IMR-90 (cell line): Measurements from ENCODE around the gene HOXD8. TPM values are rescaled to one million over a fixed set of nuclear protein-coding genes. Genes with fewer than 3 reads are reported as not detected.
A peak's percentile ranks its signal among the peaks of the same experiment; 100 is the strongest.

ENCODE experiments used
- ATAC-seq: fragments of 200-7000 bp; cut with Tn5 transposase; 2 replicates; pipeline ENCODE4 v1.9.1; 2020; ENCODE audit warnings: low read depth, mild to moderate bottlenecking, moderate library complexity
- BruUV-seq: library from RNA; stranded (reverse); fragments of 400-500 nt; replicated peaks from 2 replicates; lab custom pipeline; 2021; lab: Mats Ljungman, UMichigan
- CTCF ChIA-PET: fragments of 300-600 bp; formaldehyde crosslinking; extraction: SDS; loops from one replicate; lab custom pipeline; 2021; ENCODE audit warnings: antibody characterized with exemption; lab: Yijun Ruan, JAX
- POLR2A ChIA-PET: fragments of 300-600 bp; sonication (Branson Sonifier 250); formaldehyde crosslinking; loops from one replicate; lab custom pipeline; 2022; ENCODE audit warnings: antibody characterized with exemption; ENCODE audit not compliant: unreplicated experiment; lab: Charles Lee
- DNase-seq: peaks from one replicate; pipeline ENCODE4 v3.0.0; 2013
- H2AFZ ChIP-seq: replicated peaks from 2 replicates; pipeline ENCODE3; 2013; ENCODE audit warnings: low read length, mild to moderate bottlenecking; ENCODE audit not compliant: poor library complexity
- H2AK5ac ChIP-seq: 2 replicates; pipeline ENCODE4 v1.6.1; 2013; ENCODE audit warnings: low read depth, low read length, inconsistent platforms
- H2AK9ac ChIP-seq: replicated peaks from 2 replicates; pipeline ENCODE3; 2013; ENCODE audit warnings: mild to moderate bottlenecking, low read depth, low read length, moderate library complexity; ENCODE audit not compliant: poor library complexity
- H2BK120ac ChIP-seq: 2 replicates; pipeline ENCODE4 v1.6.1; 2013; ENCODE audit warnings: low read depth, low read length, inconsistent platforms
- H2BK15ac ChIP-seq: 3 replicates; pipeline ENCODE4 v1.6.1; 2013; ENCODE audit warnings: low read depth, low read length, inconsistent platforms
- H2BK20ac ChIP-seq: 2 replicates; pipeline ENCODE4 v1.6.1; 2013; ENCODE audit warnings: low read depth, mild to moderate bottlenecking, inconsistent platforms, low read length, moderate library complexity
- H2BK5ac ChIP-seq: 2 replicates; pipeline ENCODE4 v1.6.1; 2013; ENCODE audit warnings: mild to moderate bottlenecking, low read depth, low read length, inconsistent platforms; ENCODE audit not compliant: poor library complexity, severe bottlenecking
- H3K14ac ChIP-seq: replicated peaks from 2 replicates; pipeline ENCODE4 v1.6.1; 2013; ENCODE audit warnings: low read depth, low read length, inconsistent platforms
- H3K18ac ChIP-seq: 2 replicates; pipeline ENCODE4 v1.6.1; 2013; ENCODE audit warnings: low read depth, low read length, control low read depth
- H3K23ac ChIP-seq: 2 replicates; pipeline ENCODE4 v1.6.1; 2013; ENCODE audit warnings: low read depth, low read length, inconsistent platforms
- H3K27ac ChIP-seq: 2 replicates; pipeline ENCODE4 v1.5.1; 2013; ENCODE audit warnings: mild to moderate bottlenecking, control low read depth, low read length; ENCODE audit not compliant: insufficient read depth
- H3K27me3 ChIP-seq: 2 replicates; pipeline ENCODE4 v1.6.1; 2013; ENCODE audit warnings: low read length; ENCODE audit not compliant: control insufficient read depth, insufficient read depth
- H3K36me3 ChIP-seq: 2 replicates; pipeline ENCODE4 v1.6.1; 2013; ENCODE audit warnings: low read length, mixed read lengths; ENCODE audit not compliant: control insufficient read depth, insufficient read depth
- H3K4ac ChIP-seq: 2 replicates; pipeline ENCODE4 v1.6.1; 2013; ENCODE audit warnings: low read depth, low read length, inconsistent platforms
- H3K4me1 ChIP-seq: 2 replicates; pipeline ENCODE4 v1.6.1; 2013; ENCODE audit warnings: low read length, mixed read lengths; ENCODE audit not compliant: control insufficient read depth, insufficient read depth
- H3K4me2 ChIP-seq: 2 replicates; pipeline ENCODE4 v1.6.1; 2013; ENCODE audit warnings: low read depth, mild to moderate bottlenecking, control low read depth, low read length, moderate library complexity
- H3K4me3 ChIP-seq: 2 replicates; pipeline ENCODE4 v1.5.1; 2013; ENCODE audit warnings: low read depth, mild to moderate bottlenecking, control low read depth, low read length, moderate library complexity; ENCODE audit not compliant: insufficient read depth
- H3K56ac ChIP-seq: 2 replicates; pipeline ENCODE4 v1.6.1; 2013; ENCODE audit warnings: low read length, inconsistent platforms; ENCODE audit not compliant: insufficient read depth; ENCODE audit errors: extremely low read depth
- H3K79me1 ChIP-seq, 2 experiments: 2 replicates each; pipeline ENCODE4 v1.6.1; 2013; ENCODE audit warnings: low read length in 2 of 2, inconsistent platforms in 1 of 2, low read depth in 1 of 2
- H3K9ac ChIP-seq: 2 replicates; pipeline ENCODE4 v1.6.1; 2013; ENCODE audit warnings: low read depth, low read length, control low read depth
- H3K9me1 ChIP-seq: 2 replicates; pipeline ENCODE4 v1.6.1; 2013; ENCODE audit warnings: low read length, inconsistent platforms; ENCODE audit not compliant: insufficient read depth
- H3K9me3 ChIP-seq: 2 replicates; pipeline ENCODE4 v1.6.1; 2013; ENCODE audit warnings: low read length; ENCODE audit not compliant: control insufficient read depth, insufficient read depth
- H4K20me1 ChIP-seq: 2 replicates; pipeline ENCODE4 v1.6.1; 2013; ENCODE audit warnings: low read length, inconsistent platforms; ENCODE audit not compliant: insufficient read depth
- H4K5ac ChIP-seq: 2 replicates; pipeline ENCODE4 v1.6.1; 2013; ENCODE audit warnings: mild to moderate bottlenecking, low read depth, low read length, control low read depth
- H4K8ac ChIP-seq, 2 experiments: 2 replicates each; pipeline ENCODE4 v1.6.1; 2013; ENCODE audit warnings: low read depth in 2 of 2, low read length in 2 of 2, control low read depth in 1 of 2, inconsistent platforms in 1 of 2
- H4K91ac ChIP-seq: 2 replicates; pipeline ENCODE4 v1.6.1; 2013; ENCODE audit warnings: low read depth, low read length, inconsistent platforms; ENCODE audit not compliant: insufficient read depth
- BHLHE40 ChIP-seq: fragments of 150-350 bp; IDR thresholded peaks from 2 replicates; pipeline ENCODE4 v1.6.1; 2016; ENCODE audit warnings: mild to moderate bottlenecking, low read depth, low read length
- CEBPB ChIP-seq: IDR thresholded peaks from 2 replicates; pipeline ENCODE4 v1.6.1; 2012; ENCODE audit warnings: low read depth, low read length, improper control_type of control experiment
- FOS ChIP-seq: fragments of 150-350 bp; IDR thresholded peaks from 2 replicates; pipeline ENCODE4 v1.6.1; 2016; ENCODE audit warnings: low read depth, low read length
- MAFK ChIP-seq: IDR thresholded peaks from 2 replicates; pipeline ENCODE4 v1.6.1; 2012; ENCODE audit warnings: low read depth, low read length, improper control_type of control experiment
- MAZ ChIP-seq: IDR thresholded peaks from 2 replicates; pipeline ENCODE4 v1.6.1; 2012; ENCODE audit warnings: low read depth, mild to moderate bottlenecking, low read length, improper control_type of control experiment, moderate library complexity, borderline replicate concordance
- MXI1 ChIP-seq: IDR thresholded peaks from 2 replicates; pipeline ENCODE4 v1.6.1; 2012; ENCODE audit warnings: low read depth, mild to moderate bottlenecking, low read length, moderate library complexity, borderline replicate concordance
- POLR2A ChIP-seq: IDR thresholded peaks from 2 replicates; pipeline ENCODE4 v1.6.1; 2012; ENCODE audit warnings: mild to moderate bottlenecking, low read depth, low read length
- RAD21 ChIP-seq: IDR thresholded peaks from 2 replicates; pipeline ENCODE4 v1.6.1; 2012; ENCODE audit warnings: low read length, improper control_type of control experiment
- RCOR1 ChIP-seq: IDR thresholded peaks from 2 replicates; pipeline ENCODE4 v1.6.1; 2012; ENCODE audit warnings: mild to moderate bottlenecking, low read length, improper control_type of control experiment; ENCODE audit not compliant: insufficient replicate concordance
- RFX5 ChIP-seq: IDR thresholded peaks from 2 replicates; pipeline ENCODE4 v1.8.0; 2012; ENCODE audit warnings: low read depth, mild to moderate bottlenecking, low read length, moderate library complexity
- SMC3 ChIP-seq: fragments of 150-350 bp; IDR thresholded peaks from 2 replicates; pipeline ENCODE4 v1.6.1; 2016; ENCODE audit warnings: low read depth, mild to moderate bottlenecking, antibody characterized with exemption, low read length, moderate library complexity
- WGBS, 2 experiments: methylation state at CpG; one replicate each; pipeline versions ENCODE4 v1.1.5 to v1.1.7; 2013; ENCODE audit warnings: missing lambda C conversion rate in 2 of 2; ENCODE audit not compliant: insufficient read length in 1 of 2; ENCODE audit errors: extremely low coverage in 2 of 2; 5-methylcytosine and 5-hydroxymethylcytosine counted together
- dilution Hi-C: fragments of 300-500 bp; cut with HindIII; formaldehyde crosslinking; loops from one replicate; pipeline ENCODE4 v1.14.3; 2018; ENCODE audit warnings: low sequenced_read_pairs; ENCODE audit not compliant: unreplicated experiment
- in situ Hi-C: fragments of 300-500 bp; cut with MboI; formaldehyde crosslinking; loops from 3 replicates; pipeline ENCODE4 v1.14.3; 2019; ENCODE audit warnings: low sequenced_read_pairs, inconsistent platforms, mixed read lengths
- intact Hi-C: fragments of 100-400 bp; cut with micrococcal nuclease; formaldehyde crosslinking; loops from 2 replicates; pipeline ENCODE4 v1.10.0; 2022
- polyA plus RNA-seq, 3 experiments: library from polyadenylated mRNA; depleted of rRNA; stranded (reverse); fragments of >200 nt; gene quantifications; 2 replicates each; pipeline ENCODE4 v1.2.3, GENCODE V29; 2012; ENCODE audit warnings: low replicate concordance in 1 of 3
- total RNA-seq: library from RNA; depleted of rRNA; stranded (reverse); fragments of >200 nt; gene quantifications from 2 replicates; pipeline ENCODE4 v1.2.3, GENCODE V29; 2012
- TF ChIP-seq, protein P1 (sequence below): fragments of 150-350 bp; IDR thresholded peaks from 2 replicates; pipeline ENCODE4 v1.6.1; 2017; ENCODE audit warnings: mild to moderate bottlenecking, antibody characterized with exemption, low read length, low read depth
- TF ChIP-seq, protein P2 (sequence below): fragments of 150-350 bp; IDR thresholded peaks from 2 replicates; pipeline ENCODE4 v1.6.1; 2016; ENCODE audit warnings: low read depth, mild to moderate bottlenecking, low read length, moderate library complexity, borderline replicate concordance
- TF ChIP-seq, protein P3 (sequence below): conservative IDR thresholded peaks from 2 replicates; pipeline ENCODE4 v1.5.1; 2012; ENCODE audit warnings: mild to moderate bottlenecking, low read depth, low read length, improper control_type of control experiment

HOXD8 gene
- total and polyA plus RNA-seq, 2 of the 4 experiments (the other 2 are of a cell fraction): not detected

DNA sequence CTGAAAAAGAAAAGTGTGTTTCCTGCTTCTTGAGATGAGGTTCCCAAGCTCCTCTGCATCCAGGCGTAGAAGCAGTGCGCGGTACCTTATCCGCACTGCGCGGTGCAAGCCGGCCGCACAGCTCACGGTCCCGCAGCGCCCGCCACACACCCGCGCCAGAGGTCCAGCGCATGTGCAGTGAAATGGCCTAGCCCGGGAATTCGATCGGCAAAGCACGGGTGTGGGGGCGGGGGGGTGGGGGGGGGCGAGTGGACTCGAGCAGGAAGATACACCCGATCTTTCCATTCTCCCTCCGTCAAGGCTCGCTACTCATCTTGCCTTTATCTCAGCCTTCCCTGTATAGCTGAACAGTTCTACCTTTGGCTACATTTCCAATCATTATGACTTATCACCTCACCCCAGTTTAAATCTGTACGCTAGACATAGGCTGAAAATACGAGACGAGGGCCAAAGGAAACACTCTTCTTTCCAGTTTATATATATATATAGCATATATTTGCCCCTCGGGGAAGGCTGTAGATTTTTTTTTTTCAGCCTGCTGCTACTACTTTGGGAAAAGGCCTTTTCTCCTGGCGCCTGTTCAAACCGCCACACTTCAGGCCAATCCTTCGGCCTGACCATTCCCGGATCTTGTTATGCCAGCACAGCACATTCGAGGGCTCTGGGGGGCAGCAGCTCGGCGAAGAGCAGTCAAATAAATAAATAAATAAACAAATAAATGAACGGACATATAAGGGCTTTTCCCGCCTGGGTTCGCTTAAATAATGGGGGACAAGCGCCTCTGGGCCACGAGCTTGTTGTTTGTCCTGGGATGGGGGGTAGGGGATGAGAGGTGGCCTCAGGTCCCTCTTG, 10.4 kb downstream of the HOXD8 start:
- Histone ChIP-seq H3K27me3 (peaks cover 74% of the 10 kb centered on the region), H2BK20ac (no peak overlapping the region), H3K27ac (no peak overlapping the region), H4K20me1 (no peaks in the 10 kb centered on the region), H3K4me3 (peak overlapping the region; percentile 50), H3K23ac (no peak overlapping the region), H3K4ac (no peak overlapping the region), H2BK15ac (no peak overlapping the region), H2AK5ac (no peak overlapping the region), H3K18ac (no peak overlapping the region), H4K91ac (no peak overlapping the region), H2AK9ac (no peak overlapping the region), H2BK120ac (no peak overlapping the region), H3K4me2 (peak overlapping the region; percentile 79), H3K79me1 (no peaks in the 10 kb centered on the region), H3K9me3 (peaks cover 3% of the 10 kb centered on the region), H4K5ac (no peak overlapping the region), H4K8ac (no peak overlapping the region), H3K14ac (no peak overlapping the region), H3K9ac (no peak overlapping the region), H3K56ac (no peak overlapping the region), H3K4me1 (no peaks in the 10 kb centered on the region), H3K9me1 (no peaks in the 10 kb centered on the region), H2BK5ac (no peak overlapping the region), H2AFZ (peak overlapping the region; percentile 88), H3K36me3 (no peaks in the 10 kb centered on the region)
- ChIA-PET POLR2A (no interaction called here), CTCF (interaction anchor here (0.5 to 2.5 kb wide), 23 partner anchors 8 to 1199 kb away, joined by 3 to 24 read pairs (median 4); no protein-coding TSS in a partner anchor)
- in situ Hi-C loops (loop anchor here (5.0 kb wide), 1 partner anchor 412 kb away; no protein-coding TSS in a partner anchor), dilution Hi-C loops (no loop called here), intact Hi-C loops (loop anchor here (1.0 to 2.0 kb wide), 4 partner anchors 315 to 675 kb away; no protein-coding TSS in a partner anchor)
- no CpG with 5 or more reads among the region's 41 CpGs for WGBS, 2 experiments
- no peak for DNase-seq
- no TSS peak for BruUV-seq
- ATAC-seq: no peak
- TF ChIP-seq SMC3 (no peak), RFX5 (no peak), CEBPB (no peak), BHLHE40 (no peak), FOS (no peak), MAFK (no peak), MAZ (no peak), POLR2A (no peak), RCOR1 (no peak), MXI1 (no peak), RAD21 (no peak)
- TF ChIP-seq, protein P1, sequence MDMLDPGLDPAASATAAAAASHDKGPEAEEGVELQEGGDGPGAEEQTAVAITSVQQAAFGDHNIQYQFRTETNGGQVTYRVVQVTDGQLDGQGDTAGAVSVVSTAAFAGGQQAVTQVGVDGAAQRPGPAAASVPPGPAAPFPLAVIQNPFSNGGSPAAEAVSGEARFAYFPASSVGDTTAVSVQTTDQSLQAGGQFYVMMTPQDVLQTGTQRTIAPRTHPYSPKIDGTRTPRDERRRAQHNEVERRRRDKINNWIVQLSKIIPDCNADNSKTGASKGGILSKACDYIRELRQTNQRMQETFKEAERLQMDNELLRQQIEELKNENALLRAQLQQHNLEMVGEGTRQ: no peak
- TF ChIP-seq, protein P2, sequence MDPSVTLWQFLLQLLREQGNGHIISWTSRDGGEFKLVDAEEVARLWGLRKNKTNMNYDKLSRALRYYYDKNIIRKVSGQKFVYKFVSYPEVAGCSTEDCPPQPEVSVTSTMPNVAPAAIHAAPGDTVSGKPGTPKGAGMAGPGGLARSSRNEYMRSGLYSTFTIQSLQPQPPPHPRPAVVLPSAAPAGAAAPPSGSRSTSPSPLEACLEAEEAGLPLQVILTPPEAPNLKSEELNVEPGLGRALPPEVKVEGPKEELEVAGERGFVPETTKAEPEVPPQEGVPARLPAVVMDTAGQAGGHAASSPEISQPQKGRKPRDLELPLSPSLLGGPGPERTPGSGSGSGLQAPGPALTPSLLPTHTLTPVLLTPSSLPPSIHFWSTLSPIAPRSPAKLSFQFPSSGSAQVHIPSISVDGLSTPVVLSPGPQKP: no peak
- TF ChIP-seq, protein P3, sequence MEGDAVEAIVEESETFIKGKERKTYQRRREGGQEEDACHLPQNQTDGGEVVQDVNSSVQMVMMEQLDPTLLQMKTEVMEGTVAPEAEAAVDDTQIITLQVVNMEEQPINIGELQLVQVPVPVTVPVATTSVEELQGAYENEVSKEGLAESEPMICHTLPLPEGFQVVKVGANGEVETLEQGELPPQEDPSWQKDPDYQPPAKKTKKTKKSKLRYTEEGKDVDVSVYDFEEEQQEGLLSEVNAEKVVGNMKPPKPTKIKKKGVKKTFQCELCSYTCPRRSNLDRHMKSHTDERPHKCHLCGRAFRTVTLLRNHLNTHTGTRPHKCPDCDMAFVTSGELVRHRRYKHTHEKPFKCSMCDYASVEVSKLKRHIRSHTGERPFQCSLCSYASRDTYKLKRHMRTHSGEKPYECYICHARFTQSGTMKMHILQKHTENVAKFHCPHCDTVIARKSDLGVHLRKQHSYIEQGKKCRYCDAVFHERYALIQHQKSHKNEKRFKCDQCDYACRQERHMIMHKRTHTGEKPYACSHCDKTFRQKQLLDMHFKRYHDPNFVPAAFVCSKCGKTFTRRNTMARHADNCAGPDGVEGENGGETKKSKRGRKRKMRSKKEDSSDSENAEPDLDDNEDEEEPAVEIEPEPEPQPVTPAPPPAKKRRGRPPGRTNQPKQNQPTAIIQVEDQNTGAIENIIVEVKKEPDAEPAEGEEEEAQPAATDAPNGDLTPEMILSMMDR: no peak
